Mesothelial cell of epicardium (in vitro differentiated cells): ENCODE measurements around the gene AGT. TPM values are rescaled to one million over a fixed set of nuclear protein-coding genes. Genes with fewer than 3 reads are reported as not detected.

Experiments
- DNase-seq, 2 experiments: peaks; one replicate each; pipeline ENCODE4 v3.0.0; 2021; ENCODE audit warnings: low spot score in 2 of 2; ENCODE audit not compliant: unreplicated experiment in 2 of 2
- H3K27ac Mint-ChIP-seq: 2 replicates; pipeline ENCODE4 v1.8.0; 2021; ENCODE audit warnings: mixed read lengths
- H3K27me3 Mint-ChIP-seq: 2 replicates; pipeline ENCODE4 v1.8.0; 2021; ENCODE audit warnings: low read depth, mixed read lengths
- H3K36me3 Mint-ChIP-seq: 2 replicates; pipeline ENCODE4 v1.8.0; 2021; ENCODE audit warnings: mixed read lengths
- H3K4me1 Mint-ChIP-seq: 2 replicates; pipeline ENCODE4 v1.8.0; 2021; ENCODE audit warnings: mixed read lengths
- H3K4me3 Mint-ChIP-seq: 2 replicates; pipeline ENCODE4 v1.8.0; 2021; ENCODE audit warnings: mild to moderate bottlenecking, moderate library complexity, mixed read lengths
- H3K9me3 Mint-ChIP-seq: 2 replicates; pipeline ENCODE4 v1.8.0; 2021; ENCODE audit warnings: mixed read lengths
- CTCF ChIP-seq: fragments of 200-600 bp; sonication (generic); IDR thresholded peaks from one replicate; pipeline ENCODE4 v1.5.0; 2021; ENCODE audit warnings: antibody characterized with exemption; ENCODE audit not compliant: unreplicated experiment
- total RNA-seq: library from RNA; stranded (reverse); gene quantifications from 3 replicates; pipeline ENCODE4 v1.2.1, GENCODE V29; 2021

Gene AGT
- total RNA-seq, 1 donor from 2014 or later = 1.1 TPM

- TF ChIP-seq CTCF = no peak
- H3K27ac Mint-ChIP-seq = no peak overlapping the region
- peaks cover 7% of the 10 kb centered on the region for H3K4me1 Mint-ChIP-seq
- no peak overlapping the region for H3K4me3 Mint-ChIP-seq
- peaks cover 6% of the 10 kb centered on the region for H3K9me3 Mint-ChIP-seq
- no peaks in the 10 kb centered on the region for H3K36me3 Mint-ChIP-seq
- DNase-seq = no peak
- H3K27me3 Mint-ChIP-seq = no peaks in the 10 kb centered on the region
Measured at GRCh38 chr1:230713547-230713914, 391 bp downstream of the AGT start.

- DNase-seq = no peak
- Mint-ChIP-seq H3K27ac (no peak overlapping the region), H3K4me3 (no peak overlapping the region), H3K9me3 (peaks cover 6% of the 10 kb centered on the region), H3K4me1 (peaks cover 7% of the 10 kb centered on the region), H3K27me3 (no peaks in the 10 kb centered on the region), H3K36me3 (no peaks in the 10 kb centered on the region)
- TF ChIP-seq CTCF = no peak
Measured at GRCh38 chr1:230713138-230713537, 784 bp downstream of the AGT start.

- peaks cover 7% of the 10 kb centered on the region for H3K4me1 Mint-ChIP-seq
- H3K9me3 Mint-ChIP-seq = peaks cover 6% of the 10 kb centered on the region
- no peaks in the 10 kb centered on the region for H3K36me3 Mint-ChIP-seq
- H3K27me3 Mint-ChIP-seq = peaks cover 2% of the 10 kb centered on the region
- no peak overlapping the region for H3K27ac Mint-ChIP-seq
- no peak for TF ChIP-seq CTCF
- H3K4me3 Mint-ChIP-seq = no peak overlapping the region
- DNase-seq = no peak
Measured at GRCh38 chr1:230712470-230712942, 1.4 kb downstream of the AGT start.

GRCh38 chr1:230711245-230711644, 2.7 kb downstream of the AGT start:
- Mint-ChIP-seq H3K4me1 (peaks cover 7% of the 10 kb centered on the region), H3K27me3 (peaks cover 5% of the 10 kb centered on the region), H3K9me3 (peaks cover 1% of the 10 kb centered on the region), H3K4me3 (no peak overlapping the region), H3K27ac (no peak overlapping the region), H3K36me3 (no peaks in the 10 kb centered on the region)
- DNase-seq = no peak
- TF ChIP-seq CTCF = no peak

- TF ChIP-seq CTCF = no peak
- peaks cover 5% of the 10 kb centered on the region for H3K27me3 Mint-ChIP-seq
- H3K9me3 Mint-ChIP-seq = no peaks in the 10 kb centered on the region
- no peak overlapping the region for H3K4me3 Mint-ChIP-seq
- H3K27ac Mint-ChIP-seq = no peak overlapping the region
- peaks cover 7% of the 10 kb centered on the region for H3K4me1 Mint-ChIP-seq
- no peak for DNase-seq
- no peaks in the 10 kb centered on the region for H3K36me3 Mint-ChIP-seq
Measured at GRCh38 chr1:230710543-230710904, 3.4 kb downstream of the AGT start.
